Esophagus muscularis mucosa (tissue), 4 donors: ENCODE data around the gene AGAP1.

Experiments used
- CTCF ChIP-seq, 3 experiments: fragments of 200-600 bp in 2 of 3; fragments of 450-650 bp in 1 of 3; sonication (generic) in 2 of 3; IDR thresholded peaks; one replicate each; pipeline ENCODE4 v1.5.1; 2017 to 2019; ENCODE audit warnings: antibody characterized with exemption in 3 of 3, mild to moderate bottlenecking in 2 of 3, moderate library complexity in 1 of 3
- EP300 ChIP-seq: sonication (generic); formaldehyde crosslinking; IDR thresholded peaks from one replicate; pipeline ENCODE4 v1.6.1; 2017; ENCODE audit warnings: antibody characterized with exemption
- POLR2A ChIP-seq: fragments of 450-650 bp; IDR thresholded peaks from one replicate; pipeline ENCODE4 v1.6.1; 2017; ENCODE audit warnings: antibody characterized with exemption, moderate library complexity, mild to moderate bottlenecking, low read depth
- POLR2AphosphoS5 ChIP-seq, 2 donors: sonication (generic); formaldehyde crosslinking; IDR thresholded peaks; one replicate each; pipeline ENCODE4 v1.6.1; 2017; ENCODE audit warnings: antibody characterized with exemption in 2 of 2

DNA sequence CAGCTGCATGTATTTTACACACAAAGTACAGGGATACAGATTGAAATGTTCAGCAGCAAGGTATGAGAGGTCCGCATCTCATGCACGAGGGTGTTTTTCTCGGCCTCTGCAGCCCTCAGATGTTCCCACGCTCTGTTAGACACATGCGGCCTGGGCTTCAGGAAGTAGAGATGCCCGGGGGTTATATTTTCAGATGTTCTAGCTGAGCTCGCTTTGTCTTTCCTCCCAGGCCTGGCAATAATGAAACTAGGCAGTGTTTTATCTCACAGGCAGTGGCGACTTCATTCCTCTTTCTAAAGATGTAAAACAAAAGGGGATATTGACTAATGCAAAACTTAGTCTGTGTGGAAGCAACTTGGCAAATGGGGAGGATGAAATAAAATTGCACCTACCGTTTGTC, 483.6 kb downstream of the AGAP1 start:
- TF ChIP-seq POLR2A (no peak), CTCF (IDR thresholded peaks at IDR 0.05) (no peak), EP300 (no peak), POLR2AphosphoS5 (IDR thresholded peaks at IDR 0.05) (no peak)
